Fibroblast of lung (primary cell): Measurements from ENCODE around the gene C3orf20. TPM values are rescaled to one million over a fixed set of nuclear protein-coding genes. Genes with fewer than 3 reads are reported as not detected.

ENCODE experiments used
- DNase-seq, 2 donors: peaks; one replicate each; pipeline versions ENCODE4 v3.0.0 to v3.0.0-alpha.2; 2010; ENCODE audit warnings: low read depth in 2 of 2
- H2AFZ ChIP-seq: 2 replicates; pipeline ENCODE4 v1.5.1; 2012; ENCODE audit warnings: low read length, control low read depth, inconsistent platforms
- H3K27ac ChIP-seq: 2 replicates; pipeline ENCODE4 v1.5.1; 2011; ENCODE audit warnings: low read length, control low read depth; ENCODE audit not compliant: insufficient read depth
- H3K27me3 ChIP-seq: 2 replicates; pipeline ENCODE4 v1.5.1; 2011; ENCODE audit warnings: mild to moderate bottlenecking, low read length; ENCODE audit not compliant: control insufficient read depth, insufficient read depth
- H3K36me3 ChIP-seq: 2 replicates; pipeline ENCODE4 v1.5.1; 2011; ENCODE audit warnings: low read length; ENCODE audit not compliant: control insufficient read depth, insufficient read depth
- H3K4me1 ChIP-seq: 2 replicates; pipeline ENCODE4 v1.5.1; 2011; ENCODE audit warnings: low read length; ENCODE audit not compliant: control insufficient read depth, insufficient read depth; ENCODE audit errors: extremely low read depth
- H3K4me2 ChIP-seq: 2 replicates; pipeline ENCODE4 v1.5.1; 2011; ENCODE audit warnings: low read length, control low read depth; ENCODE audit not compliant: insufficient read depth; ENCODE audit errors: extremely low read depth
- H3K4me3 ChIP-seq, 4 experiments: fragments of 200-600 bp in 1 of 4; sonication (generic) in 1 of 4; replicated peaks in 1 of 4; 2 replicates each; pipeline ENCODE4 v1.5.1; 2011 to 2016; ENCODE audit warnings: low read length in 4 of 4, low read depth in 3 of 4, mild to moderate bottlenecking in 3 of 4, control low read depth in 2 of 4, inconsistent platforms in 1 of 4, mixed read lengths in 1 of 4; ENCODE audit not compliant: insufficient read depth in 1 of 4; ENCODE audit errors: control extremely low read depth in 1 of 4
- H3K79me2 ChIP-seq: 2 replicates; pipeline ENCODE4 v1.5.1; 2012; ENCODE audit warnings: mild to moderate bottlenecking, low read length, inconsistent platforms; ENCODE audit not compliant: control insufficient read depth, insufficient read depth
- H3K9ac ChIP-seq: 2 replicates; pipeline ENCODE4 v1.5.1; 2011; ENCODE audit warnings: mild to moderate bottlenecking, low read length, control low read depth; ENCODE audit not compliant: insufficient read depth
- H3K9me3 ChIP-seq: 2 replicates; pipeline ENCODE4 v1.5.1; 2012; ENCODE audit warnings: low read depth, low read length; ENCODE audit not compliant: control insufficient read depth, insufficient read depth
- H4K20me1 ChIP-seq: 2 replicates; pipeline ENCODE4 v1.5.1; 2011; ENCODE audit warnings: low read length; ENCODE audit not compliant: control insufficient read depth, insufficient read depth; ENCODE audit errors: extremely low read depth
- EZH2 ChIP-seq: IDR thresholded peaks from 2 replicates; pipeline ENCODE4 v1.5.1; 2012; ENCODE audit warnings: low read length, control low read depth, mild to moderate bottlenecking; ENCODE audit errors: missing control alignments
- polyA plus RNA-seq, 2 donors: library from polyadenylated mRNA; depleted of rRNA in 1 of 2; stranded (reverse) in 1 of 2; unstranded in 1 of 2; fragments of >200 nt; gene quantifications; 2 replicates each; pipeline ENCODE4 v1.2.1, GENCODE V29; 2011 to 2012; ENCODE audit warnings: missing spikeins in 1 of 2
- total RNA-seq: library from RNA; depleted of rRNA; stranded (reverse); fragments of >200 nt; gene quantifications from 2 replicates; pipeline ENCODE4 v1.2.1, GENCODE V29; 2014
- TF ChIP-seq, protein P1 (sequence below), 2 donors: IDR thresholded peaks in 1 of 2; conservative IDR thresholded peaks in 1 of 2; 1 replicate in 1 of 2; 2 replicates in 1 of 2; pipeline ENCODE4 v1.5.1; 2011 to 2012; ENCODE audit warnings: low read length in 2 of 2, control low read depth in 1 of 2, inconsistent platforms in 1 of 2, low read depth in 1 of 2, mild to moderate bottlenecking in 1 of 2

Gene C3orf20
- total and polyA plus RNA-seq, 2 donors (not counting 1 experiment from before 2014, with no cell fraction given) = not detected

DNA sequence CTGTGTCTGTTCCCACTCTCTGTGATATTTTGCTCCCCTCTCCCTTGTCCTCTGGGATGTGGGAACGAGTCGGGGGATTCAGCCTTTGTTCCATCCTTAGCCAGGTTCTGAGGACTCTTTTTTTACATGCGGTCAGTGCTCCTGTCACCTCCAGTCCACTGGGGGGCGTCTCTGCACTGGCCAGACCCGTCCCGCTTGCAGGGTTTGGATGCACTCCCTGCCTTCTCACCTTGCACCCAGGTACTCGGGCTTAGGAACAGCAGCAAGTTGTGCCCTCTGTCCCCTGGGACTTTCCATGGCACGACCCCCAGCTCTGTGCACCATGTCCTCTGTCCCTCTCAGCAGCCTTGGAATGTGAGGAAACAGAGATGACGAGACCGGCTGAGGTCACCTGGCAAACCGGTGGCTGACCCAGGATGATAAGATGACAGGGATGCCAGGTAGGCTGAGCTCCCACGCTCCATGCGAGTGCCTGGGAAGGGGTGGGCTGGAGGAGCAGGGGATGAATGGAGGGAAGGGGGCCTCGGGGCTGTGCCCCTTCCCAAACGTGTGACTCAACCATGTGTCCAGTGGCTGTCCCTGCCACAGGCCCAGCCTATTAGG is 116.5 kb downstream of the C3orf20 start:
- H3K79me2 ChIP-seq = no peaks in the 10 kb centered on the region
- no peak overlapping the region for H3K4me2 ChIP-seq
- no peak overlapping the region for H3K27ac ChIP-seq
- no peaks in the 10 kb centered on the region for H3K9me3 ChIP-seq
- H2AFZ ChIP-seq = no peak overlapping the region
- H3K9ac ChIP-seq = no peak overlapping the region
- no peaks in the 10 kb centered on the region for H3K27me3 ChIP-seq
- peak; percentile 20 to 32 for DNase-seq
- H3K36me3 ChIP-seq = no peaks in the 10 kb centered on the region
- no peak for TF ChIP-seq EZH2
- TF ChIP-seq, protein P1, sequence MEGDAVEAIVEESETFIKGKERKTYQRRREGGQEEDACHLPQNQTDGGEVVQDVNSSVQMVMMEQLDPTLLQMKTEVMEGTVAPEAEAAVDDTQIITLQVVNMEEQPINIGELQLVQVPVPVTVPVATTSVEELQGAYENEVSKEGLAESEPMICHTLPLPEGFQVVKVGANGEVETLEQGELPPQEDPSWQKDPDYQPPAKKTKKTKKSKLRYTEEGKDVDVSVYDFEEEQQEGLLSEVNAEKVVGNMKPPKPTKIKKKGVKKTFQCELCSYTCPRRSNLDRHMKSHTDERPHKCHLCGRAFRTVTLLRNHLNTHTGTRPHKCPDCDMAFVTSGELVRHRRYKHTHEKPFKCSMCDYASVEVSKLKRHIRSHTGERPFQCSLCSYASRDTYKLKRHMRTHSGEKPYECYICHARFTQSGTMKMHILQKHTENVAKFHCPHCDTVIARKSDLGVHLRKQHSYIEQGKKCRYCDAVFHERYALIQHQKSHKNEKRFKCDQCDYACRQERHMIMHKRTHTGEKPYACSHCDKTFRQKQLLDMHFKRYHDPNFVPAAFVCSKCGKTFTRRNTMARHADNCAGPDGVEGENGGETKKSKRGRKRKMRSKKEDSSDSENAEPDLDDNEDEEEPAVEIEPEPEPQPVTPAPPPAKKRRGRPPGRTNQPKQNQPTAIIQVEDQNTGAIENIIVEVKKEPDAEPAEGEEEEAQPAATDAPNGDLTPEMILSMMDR (conservative IDR thresholded peaks at IDR 0.05 in 1 of 2, IDR thresholded peaks at IDR 0.05 in 1 of 2; ENCODE audit: low read depth in 1 of 2, low read length in 2 of 2) = peak; percentile 52 to 67
- H3K4me1 ChIP-seq = no peaks in the 10 kb centered on the region
- H4K20me1 ChIP-seq = no peaks in the 10 kb centered on the region
- no peak overlapping the region for H3K4me3 ChIP-seq

DNA sequence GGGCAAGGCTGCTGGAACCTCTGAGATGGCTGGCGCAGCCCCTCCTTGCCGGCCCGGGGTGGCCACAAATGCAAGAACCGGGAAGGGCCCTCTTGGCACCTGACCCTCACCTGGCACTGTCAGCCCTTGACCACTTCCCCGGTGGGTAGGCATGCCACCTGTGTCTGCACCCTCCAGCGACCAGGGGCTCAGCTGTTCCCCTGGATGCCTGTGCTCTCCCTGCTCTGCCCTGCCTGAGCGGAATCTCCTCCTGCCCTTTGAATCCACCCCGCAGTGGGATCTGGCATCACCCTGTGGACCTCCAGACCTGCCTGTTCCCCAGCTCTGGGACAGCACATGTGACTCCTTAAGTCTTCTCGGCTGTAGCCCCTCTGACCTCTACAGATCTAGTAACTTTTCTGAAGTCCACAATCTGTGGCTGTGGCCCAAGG is 117.8 kb downstream of the C3orf20 start:
- H3K4me3 ChIP-seq = no peak overlapping the region
- H3K27me3 ChIP-seq = peaks cover 4% of the 10 kb centered on the region
- H3K4me2 ChIP-seq = no peak overlapping the region
- no peak overlapping the region for H2AFZ ChIP-seq
- H3K4me1 ChIP-seq = no peaks in the 10 kb centered on the region
- no peak for TF ChIP-seq EZH2
- TF ChIP-seq, protein P1 (conservative IDR thresholded peaks at IDR 0.05 in 1 of 2, IDR thresholded peaks at IDR 0.05 in 1 of 2; ENCODE audit: low read depth in 1 of 2, low read length in 2 of 2) = no peak
- no peaks in the 10 kb centered on the region for H3K36me3 ChIP-seq
- no peak overlapping the region for H3K27ac ChIP-seq
- H3K79me2 ChIP-seq = no peaks in the 10 kb centered on the region
- H4K20me1 ChIP-seq = no peaks in the 10 kb centered on the region
- no peaks in the 10 kb centered on the region for H3K9me3 ChIP-seq
- DNase-seq = no peak
- no peak overlapping the region for H3K9ac ChIP-seq

DNA sequence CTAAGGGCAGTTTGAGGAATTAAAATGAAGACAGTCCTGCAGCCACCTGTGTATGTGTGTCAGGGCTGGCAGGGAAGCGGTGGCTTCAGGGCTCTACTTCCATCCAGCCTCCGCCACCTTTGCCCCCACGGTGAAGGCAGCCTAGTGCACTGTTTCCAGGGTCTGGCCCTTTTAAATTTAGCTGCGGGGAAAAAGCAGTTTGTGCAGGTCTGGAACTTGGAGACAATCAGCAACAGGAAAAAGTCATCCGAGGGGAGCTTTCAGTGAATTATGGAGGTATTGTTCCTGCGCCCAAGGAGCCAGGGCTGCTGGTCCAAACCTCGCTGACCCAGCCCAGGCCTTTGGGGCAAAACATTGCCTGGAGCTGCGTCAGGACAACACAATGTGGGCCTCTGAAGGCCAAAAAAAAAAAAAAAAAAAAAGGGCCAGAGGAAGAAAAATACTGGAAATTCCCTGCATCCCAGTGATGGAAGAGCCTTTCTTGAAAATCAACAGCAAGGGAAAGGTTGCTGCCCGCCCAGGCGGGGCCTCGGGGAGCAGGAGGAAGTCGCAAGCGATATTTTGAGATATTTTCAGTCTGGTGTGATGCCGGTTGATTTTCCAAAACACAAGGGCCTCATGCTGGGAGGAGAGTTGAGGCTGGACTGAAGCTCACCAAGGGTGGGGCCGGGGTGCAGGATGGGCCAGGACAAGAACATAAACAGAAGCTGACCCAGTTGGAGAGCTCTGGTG is 118.4 kb downstream of the C3orf20 start:
- H3K9ac ChIP-seq = no peak overlapping the region
- DNase-seq = no peak
- H3K9me3 ChIP-seq = no peaks in the 10 kb centered on the region
- H3K4me2 ChIP-seq = no peak overlapping the region
- TF ChIP-seq, protein P1 (conservative IDR thresholded peaks at IDR 0.05 in 1 of 2, IDR thresholded peaks at IDR 0.05 in 1 of 2; ENCODE audit: low read depth in 1 of 2, low read length in 2 of 2) = no peak
- TF ChIP-seq EZH2 = no peak
- no peak overlapping the region for H3K27ac ChIP-seq
- H3K27me3 ChIP-seq = peaks cover 4% of the 10 kb centered on the region
- H3K36me3 ChIP-seq = no peaks in the 10 kb centered on the region
- no peaks in the 10 kb centered on the region for H3K4me1 ChIP-seq
- no peak overlapping the region for H2AFZ ChIP-seq
- no peak overlapping the region for H3K4me3 ChIP-seq
- H3K79me2 ChIP-seq = no peaks in the 10 kb centered on the region
- H4K20me1 ChIP-seq = no peaks in the 10 kb centered on the region
